Stomach (tissue), 9 donors: ENCODE results near the gene ADPRHL1. TPM values are rescaled to one million over a fixed set of nuclear protein-coding genes. Genes with fewer than 3 reads are reported as not detected.

Source experiments
- DNase-seq, 2 donors: peaks; one replicate each; pipeline versions ENCODE4 v3.0.0 to v3.0.0-alpha.2; 2013 to 2019
- H3K27ac ChIP-seq, 5 donors: fragments of 200-600 bp in 4 of 5; sonication (generic) in 4 of 5; one replicate each; pipeline ENCODE4 v1.5.1; 2013 to 2019; ENCODE audit warnings: mild to moderate bottlenecking in 1 of 5, moderate library complexity in 1 of 5
- H3K27me3 ChIP-seq, 3 donors: fragments of 200-600 bp; sonication (generic); one replicate each; pipeline ENCODE4 v1.5.1; 2017 to 2019; ENCODE audit warnings: mixed run types in 1 of 3
- H3K36me3 ChIP-seq, 4 donors: fragments of 200-600 bp; sonication (generic); 1 replicate in 3 of 4; 2 replicates in 1 of 4; pipeline ENCODE4 v1.5.1; 2016 to 2019
- H3K4me1 ChIP-seq, 4 donors: fragments of 200-600 bp; sonication (generic); one replicate each; pipeline ENCODE4 v1.5.1; 2016 to 2019
- H3K4me3 ChIP-seq, 4 donors: fragments of 200-600 bp; sonication (generic) in 3 of 4; one replicate each; pipeline ENCODE4 v1.5.1; 2016 to 2019; ENCODE audit warnings: mild to moderate bottlenecking in 1 of 4
- H3K9me3 ChIP-seq, 4 donors: fragments of 200-600 bp; sonication (generic); one replicate each; pipeline ENCODE4 v1.5.1; 2016 to 2019
- CTCF ChIP-seq, 7 experiments: fragments of 450-650 bp in 4 of 7; fragments of 200-600 bp in 3 of 7; sonication (generic) in 3 of 7; IDR thresholded peaks; one replicate each; pipeline ENCODE4 v1.5.1; 2016 to 2019; ENCODE audit warnings: antibody characterized with exemption in 7 of 7, control low read depth in 2 of 7, mild to moderate bottlenecking in 1 of 7
- EP300 ChIP-seq: sonication (generic); formaldehyde crosslinking; IDR thresholded peaks from one replicate; pipeline ENCODE4 v1.6.1; 2017; ENCODE audit warnings: antibody characterized with exemption
- POLR2A ChIP-seq, 4 donors: fragments of 450-650 bp; IDR thresholded peaks; one replicate each; pipeline ENCODE4 v1.6.1; 2016; ENCODE audit warnings: antibody characterized with exemption in 4 of 4, control low read depth in 2 of 4, mild to moderate bottlenecking in 1 of 4, moderate library complexity in 1 of 4
- POLR2AphosphoS5 ChIP-seq, 3 donors: sonication (generic); formaldehyde crosslinking; IDR thresholded peaks; one replicate each; pipeline ENCODE4 v1.6.1; 2016; ENCODE audit warnings: antibody characterized with exemption in 3 of 3
- WGBS, 5 donors: extraction: QIAGEN DNeasy Blood & Tissue Kit in 3 of 5; methylation state at CpG; one replicate each; pipeline versions ENCODE4 v1.1.5 to v1.1.7; 2013 to 2018; 5-methylcytosine and 5-hydroxymethylcytosine counted together
- intact Hi-C: fragments of 100-400 bp; cut with DNase I; formaldehyde crosslinking; loops from one replicate; pipeline ENCODE4 v1.15.1; 2023; ENCODE audit warnings: low total_unique reads
- polyA plus RNA-seq, 3 donors: library from polyadenylated mRNA; stranded (reverse); fragments of 200-250 nt; gene quantifications; one replicate each; pipeline ENCODE4 v1.2.3, GENCODE V29; 2013
- total RNA-seq, 5 donors: library from RNA; depleted of rRNA; stranded (reverse); fragments of >200 nt; gene quantifications; one replicate each; pipeline versions ENCODE4 v1.1.0 to v1.2.3, GENCODE V29; 2014 to 2016
- donor health status: healthy with polysubstance abuse.
- donor health status: Bipolar disorder and iron deficiency.
- donor health status: healthy.

Gene ADPRHL1
- total and polyA plus RNA-seq, 8 donors, result 1.7 to 6.7 (median 2.7) TPM

GRCh38 chr13:113476811-113477210 lies 23.5 kb upstream of the ADPRHL1 start:
- Histone ChIP-seq H3K4me3 (no peak overlapping the region), H3K36me3 (peaks cover 14 to 84% (median 76%) of the 10 kb centered on the region in 4 donors), H3K27me3 (no peaks in the 10 kb centered on the region), H3K27ac (no peak overlapping the region), H3K4me1 (peaks cover 0 to under 1% (median 0%) of the 10 kb centered on the region in 4 donors), H3K9me3 (no peaks in the 10 kb centered on the region)
- no peak for DNase-seq
- no peak for TF ChIP-seq EP300
- TF ChIP-seq POLR2A (IDR thresholded peaks at IDR 0.05), result no peak
- TF ChIP-seq CTCF (IDR thresholded peaks at IDR 0.05), result no peak
- no peak for TF ChIP-seq POLR2AphosphoS5 (IDR thresholded peaks at IDR 0.05)
- WGBS, 5 donors, result 96 to 98% (median 97%) methylated on average over 7 of the region's 7 CpGs
- intact Hi-C loops, result no loop called here

DNA sequence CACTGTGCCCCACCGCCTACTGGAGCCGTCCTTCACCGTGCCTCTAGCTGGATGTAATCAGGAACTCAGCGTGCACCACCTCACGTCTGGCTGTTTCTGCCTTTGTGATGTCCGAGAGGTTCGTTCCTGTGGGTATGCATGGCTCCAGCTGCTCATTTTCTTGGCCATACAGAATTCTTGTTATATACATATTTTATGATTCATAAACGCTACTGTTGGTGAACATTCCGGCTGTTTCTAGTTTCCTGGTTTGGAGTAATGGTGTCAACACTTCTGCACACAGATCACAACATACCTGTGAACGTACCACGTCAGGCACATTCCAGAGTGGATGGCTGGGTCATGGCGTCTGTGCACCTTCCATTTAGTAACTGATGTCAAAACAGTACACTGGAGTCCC lies 22.6 kb upstream of the ADPRHL1 start:
- Histone ChIP-seq H3K36me3 (peaks cover 14 to 93% (median 83%) of the 10 kb centered on the region in 4 donors), H3K4me1 (no peaks in the 10 kb centered on the region), H3K9me3 (no peaks in the 10 kb centered on the region), H3K4me3 (no peak overlapping the region), H3K27me3 (no peaks in the 10 kb centered on the region), H3K27ac (no peak overlapping the region)
- WGBS, 5 donors, result 95 to 97% (median 97%) methylated on average over 12 of the region's 12 CpGs
- intact Hi-C loops, result no loop called here
- no peak for DNase-seq
- TF ChIP-seq EP300 (no peak), POLR2A (IDR thresholded peaks at IDR 0.05) (no peak), CTCF (IDR thresholded peaks at IDR 0.05) (no peak), POLR2AphosphoS5 (IDR thresholded peaks at IDR 0.05) (no peak)

- 91 to 97% (median 96%) methylated on average over 11 of the region's 11 CpGs for WGBS, 5 donors
- H3K27me3 ChIP-seq, result no peaks in the 10 kb centered on the region
- intact Hi-C loops, result no loop called here
- no peaks in the 10 kb centered on the region for H3K4me1 ChIP-seq
- TF ChIP-seq CTCF (IDR thresholded peaks at IDR 0.05) (no peak), EP300 (no peak), POLR2AphosphoS5 (IDR thresholded peaks at IDR 0.05) (no peak), POLR2A (IDR thresholded peaks at IDR 0.05) (no peak)
- peaks cover 14 to 97% (median 82%) of the 10 kb centered on the region in 4 donors for H3K36me3 ChIP-seq
- no peak for DNase-seq
- no peaks in the 10 kb centered on the region for H3K9me3 ChIP-seq
- no peak overlapping the region for H3K27ac ChIP-seq
- H3K4me3 ChIP-seq, result no peak overlapping the region
These were observed 22.0 kb upstream of the ADPRHL1 start for GRCh38 chr13:113475280-113475679.

DNA sequence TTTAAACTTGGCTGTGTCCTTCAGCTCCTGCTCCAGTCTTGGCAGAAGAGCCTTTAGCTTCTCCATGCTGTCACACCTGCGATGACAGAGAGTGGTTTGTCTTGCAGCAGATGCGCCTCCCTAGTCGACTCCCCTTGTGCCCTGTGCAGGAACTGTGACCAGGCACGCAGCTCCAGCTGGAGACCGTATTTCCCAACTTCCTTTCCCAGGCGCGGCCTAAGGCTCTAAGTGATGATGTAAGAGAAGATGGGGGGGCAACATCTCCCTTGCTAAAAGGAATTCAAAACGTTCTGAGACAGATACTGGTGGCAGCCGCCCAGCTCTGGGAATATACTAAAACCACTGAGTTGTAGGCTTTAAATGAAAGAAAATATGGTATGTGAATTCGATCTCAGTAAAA lies 20.9 kb upstream of the ADPRHL1 start:
- WGBS, 5 donors, result 77 to 87% (median 80%) methylated on average over 10 of the region's 10 CpGs
- DNase-seq, result no peak
- Histone ChIP-seq H3K4me3 (no peak overlapping the region), H3K36me3 (peaks cover 14 to 96% (median 78%) of the 10 kb centered on the region in 4 donors), H3K27ac (no peak overlapping the region), H3K9me3 (no peaks in the 10 kb centered on the region), H3K4me1 (no peaks in the 10 kb centered on the region), H3K27me3 (no peaks in the 10 kb centered on the region)
- intact Hi-C loops, result no loop called here
- TF ChIP-seq CTCF (IDR thresholded peaks at IDR 0.05) (no peak), POLR2AphosphoS5 (IDR thresholded peaks at IDR 0.05) (peak in 1 of 3 donors; percentile 7)
